Gastrocnemius medialis (tissue), 4 donors: ENCODE measurements around the gene PRKN. TPM values are rescaled to one million over a fixed set of nuclear protein-coding genes. Genes with fewer than 3 reads are reported as not detected.

Experiments used
- ATAC-seq, 2 donors: fragments of 150-250 bp; one replicate each; pipeline ENCODE4 v1.9.1; 2016
- DNase-seq, 2 donors: peaks; one replicate each; pipeline ENCODE4 v3.0.0-alpha.2; 2019
- H3K27ac ChIP-seq, 4 donors: fragments of 200-600 bp; sonication (generic); 1 replicate in 1 of 4; 2 replicates in 3 of 4; pipeline ENCODE4 v1.5.1; 2016 to 2018; ENCODE audit warnings: mild to moderate bottlenecking in 2 of 4, moderate library complexity in 1 of 4
- H3K27me3 ChIP-seq, 3 donors: fragments of 200-600 bp; sonication (generic) in 2 of 3; 1 replicate in 1 of 3; 2 replicates in 2 of 3; pipeline versions ENCODE4 v1.5.1 to v1.6.0; 2016 to 2019; ENCODE audit warnings: mild to moderate bottlenecking in 1 of 3, moderate library complexity in 1 of 3
- H3K36me3 ChIP-seq, 2 donors: fragments of 200-600 bp; sonication (generic) in 1 of 2; one replicate each; pipeline ENCODE4 v1.5.1; 2017 to 2018
- H3K4me1 ChIP-seq, 2 donors: fragments of 200-600 bp; sonication (generic) in 1 of 2; one replicate each; pipeline ENCODE4 v1.5.1; 2016 to 2017; ENCODE audit warnings: mild to moderate bottlenecking in 2 of 2
- H3K4me3 ChIP-seq, 4 donors: fragments of 200-600 bp; sonication (generic) in 3 of 4; 1 replicate in 1 of 4; 2 replicates in 3 of 4; pipeline ENCODE4 v1.5.1; 2016 to 2019; ENCODE audit warnings: mild to moderate bottlenecking in 2 of 4
- H3K9me3 ChIP-seq, 3 donors: fragments of 200-600 bp; sonication (generic) in 2 of 3; 1 replicate in 1 of 3; 2 replicates in 2 of 3; pipeline ENCODE4 v1.5.1; 2016 to 2019
- CTCF ChIP-seq, 5 experiments: fragments of 450-650 bp in 3 of 5; fragments of 200-600 bp in 2 of 5; sonication (generic) in 2 of 5; IDR thresholded peaks in 4 of 5; conservative IDR thresholded peaks in 1 of 5; 1 replicate in 4 of 5; 2 replicates in 1 of 5; pipeline ENCODE4 v1.5.1; 2016 to 2019; ENCODE audit warnings: antibody characterized with exemption in 5 of 5, mild to moderate bottlenecking in 3 of 5, moderate library complexity in 3 of 5
- POLR2A ChIP-seq, 2 donors: fragments of 450-650 bp; IDR thresholded peaks; one replicate each; pipeline ENCODE4 v1.6.1; 2017; ENCODE audit warnings: antibody characterized with exemption in 2 of 2, mild to moderate bottlenecking in 2 of 2, moderate library complexity in 2 of 2
- in situ Hi-C, 4 donors: fragments of 200-750 bp; cut with MboI; loops; one replicate each; pipeline versions ENCODE4 v1.15.0 to v1.8.0; 2017; ENCODE audit warnings: low sequenced_read_pairs in 4 of 4
- intact Hi-C: fragments of 100-400 bp; cut with DNase I; formaldehyde crosslinking; loops from one replicate; pipeline ENCODE4 v1.15.1; 2023; ENCODE audit warnings: low total_unique reads
- total RNA-seq, 4 donors: library from RNA; depleted of rRNA; stranded (reverse); fragments of >200 nt; gene quantifications; one replicate each; pipeline versions ENCODE4 v1.1.0 to v1.2.3, GENCODE V29; 2016

Gene PRKN
- total RNA-seq, 4 donors from 2014 or later = 8.4 to 21.6 (median 13.7) TPM

GRCh38 chr6:162435071-162435470 lies 292.5 kb downstream of the PRKN start:
- no peak overlapping the region for H3K4me3 ChIP-seq
- H3K27ac ChIP-seq = no peak overlapping the region
- TF ChIP-seq CTCF (IDR thresholded peaks at IDR 0.05 in 4 of 5, conservative IDR thresholded peaks at IDR 0.05 in 1 of 5) (no peak), POLR2A (IDR thresholded peaks at IDR 0.05) (no peak)
- no peaks in the 10 kb centered on the region for H3K36me3 ChIP-seq
- ATAC-seq (no peak), DNase-seq (no peak)
- no peaks in the 10 kb centered on the region for H3K27me3 ChIP-seq
- H3K9me3 ChIP-seq = no peaks in the 10 kb centered on the region
- no peaks in the 10 kb centered on the region for H3K4me1 ChIP-seq
- intact Hi-C loops (no loop called here), in situ Hi-C loops (no loop called here)

- TF ChIP-seq POLR2A (IDR thresholded peaks at IDR 0.05) (no peak), CTCF (IDR thresholded peaks at IDR 0.05 in 4 of 5, conservative IDR thresholded peaks at IDR 0.05 in 1 of 5) (no peak)
- no peaks in the 10 kb centered on the region for H3K36me3 ChIP-seq
Measured at GRCh38 chr6:162421004-162421403, 306.6 kb downstream of the PRKN start.

GRCh38 chr6:162416831-162417537 lies 310.6 kb downstream of the PRKN start:
- no peaks in the 10 kb centered on the region for H3K36me3 ChIP-seq
- TF ChIP-seq CTCF (IDR thresholded peaks at IDR 0.05 in 4 of 5, conservative IDR thresholded peaks at IDR 0.05 in 1 of 5) (no peak), POLR2A (IDR thresholded peaks at IDR 0.05) (no peak)
- ATAC-seq = no peak
- DNase-seq = no peak
- H3K4me3 ChIP-seq = no peak overlapping the region
- H3K27ac ChIP-seq = no peak overlapping the region
- no peaks in the 10 kb centered on the region for H3K27me3 ChIP-seq
- in situ Hi-C loops (no loop called here), intact Hi-C loops (no loop called here)
- H3K9me3 ChIP-seq = no peaks in the 10 kb centered on the region
- no peaks in the 10 kb centered on the region for H3K4me1 ChIP-seq

More at GRCh38 chr6:162421004-162421403, 306.6 kb downstream of the PRKN start:
- DNase-seq = no peak
- Histone ChIP-seq H3K27ac (no peak overlapping the region), H3K27me3 (no peaks in the 10 kb centered on the region), H3K4me3 (no peak overlapping the region), H3K4me1 (no peaks in the 10 kb centered on the region), H3K9me3 (no peaks in the 10 kb centered on the region)
- in situ Hi-C loops (no loop called here), intact Hi-C loops (no loop called here)
- ATAC-seq = no peak

GRCh38 chr6:162416307-162416706 lies 311.3 kb downstream of the PRKN start:
- H3K4me1 ChIP-seq = no peaks in the 10 kb centered on the region
- no peak overlapping the region for H3K4me3 ChIP-seq
- no peak for ATAC-seq
- intact Hi-C loops = no loop called here
- in situ Hi-C loops = no loop called here
- no peaks in the 10 kb centered on the region for H3K9me3 ChIP-seq
- no peak overlapping the region for H3K27ac ChIP-seq
- no peaks in the 10 kb centered on the region for H3K36me3 ChIP-seq
- TF ChIP-seq POLR2A (IDR thresholded peaks at IDR 0.05) (no peak), CTCF (IDR thresholded peaks at IDR 0.05 in 4 of 5, conservative IDR thresholded peaks at IDR 0.05 in 1 of 5) (no peak)
- no peak for DNase-seq
- H3K27me3 ChIP-seq = no peaks in the 10 kb centered on the region
